IPS-20b (cell line): ENCODE data around the gene ZW10.
"Not testable (repeated sequence)": the region's sequence is repeated elsewhere in the genome, so short reads cannot be mapped to it uniquely, and the experiment has no call there.

Experiments used
- H3K27ac ChIP-seq: one replicate; pipeline ENCODE4 v1.5.1; 2013; ENCODE audit warnings: low read length
- H3K27me3 ChIP-seq: 2 replicates; pipeline ENCODE4 v1.6.1; 2013; ENCODE audit warnings: mild to moderate bottlenecking, low read length, inconsistent platforms; ENCODE audit not compliant: insufficient read depth
- H3K36me3 ChIP-seq: 2 replicates; pipeline ENCODE4 v1.6.1; 2013; ENCODE audit warnings: low read depth, mild to moderate bottlenecking, inconsistent platforms, low read length, moderate library complexity; ENCODE audit not compliant: insufficient read depth
- H3K4me1 ChIP-seq: 2 replicates; pipeline ENCODE4 v1.6.1; 2013; ENCODE audit warnings: mild to moderate bottlenecking, control low read depth, inconsistent platforms, low read length, moderate library complexity; ENCODE audit not compliant: insufficient read depth
- H3K4me3 ChIP-seq: 2 replicates; pipeline ENCODE4 v1.5.1; 2013; ENCODE audit warnings: mild to moderate bottlenecking, low read length, inconsistent platforms
- H3K9ac ChIP-seq: 2 replicates; pipeline ENCODE4 v1.6.1; 2013; ENCODE audit warnings: low read depth, mild to moderate bottlenecking, inconsistent platforms, low read length, moderate library complexity
- H3K9me3 ChIP-seq: 2 replicates; pipeline ENCODE4 v1.6.1; 2013; ENCODE audit warnings: mild to moderate bottlenecking, low read depth, low read length, inconsistent platforms; ENCODE audit not compliant: insufficient read depth

The ZW10 gene

DNA sequence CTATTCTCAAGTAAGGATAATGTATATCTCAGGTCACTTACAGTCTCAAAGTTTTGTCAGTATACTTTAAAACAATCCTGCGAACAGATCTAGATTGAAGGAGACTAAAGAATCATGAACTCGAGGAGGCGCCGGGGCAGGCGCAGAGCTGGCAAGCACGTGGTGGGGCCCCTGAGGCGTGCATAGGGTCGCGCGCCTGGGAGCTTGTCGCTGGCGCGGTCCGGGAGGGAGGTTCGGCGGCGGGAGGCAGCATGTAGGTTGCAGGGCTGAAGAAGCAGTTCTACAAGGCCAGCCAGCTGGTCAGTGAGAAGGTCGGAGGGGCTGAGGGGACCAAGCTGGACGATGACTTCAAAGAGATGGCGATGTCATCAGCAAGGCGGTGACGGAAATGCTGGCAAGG, 15.5 kb upstream of the ZW10 start:
- H3K9me3 ChIP-seq, H3K36me3 ChIP-seq, H3K4me1 ChIP-seq, H3K9ac ChIP-seq, H3K27me3 ChIP-seq, H3K4me3 ChIP-seq, H3K27ac ChIP-seq: not testable (repeated sequence)

DNA sequence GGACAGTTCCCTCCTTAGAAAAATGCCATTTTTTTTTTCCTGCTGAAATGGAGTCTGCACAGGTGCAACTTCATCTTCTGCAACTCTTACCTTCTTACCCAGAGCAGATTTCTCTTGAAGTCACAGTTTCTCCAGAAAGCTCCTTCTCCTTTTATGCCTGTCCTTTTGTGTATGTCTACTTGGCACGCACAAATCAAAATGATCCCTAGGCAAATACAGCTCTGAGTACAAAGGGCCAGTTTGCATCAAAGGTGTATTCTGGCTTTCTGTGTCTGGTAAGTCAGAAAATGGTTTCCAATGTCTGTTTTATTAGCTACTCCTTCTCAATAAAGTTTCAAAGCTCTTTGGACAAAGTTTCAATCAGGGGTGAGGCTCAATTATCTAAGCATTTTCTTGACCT, 8.6 kb upstream of the ZW10 start:
- no peaks in the 10 kb centered on the region for H3K36me3 ChIP-seq
- H3K4me3 ChIP-seq, result no peak overlapping the region
- H3K27ac ChIP-seq, result no peak overlapping the region
- H3K27me3 ChIP-seq, result no peaks in the 10 kb centered on the region; the same call in 1 of the 2 replicates
- no peaks in the 10 kb centered on the region for H3K9me3 ChIP-seq
- H3K4me1 ChIP-seq, result no peaks in the 10 kb centered on the region
- H3K9ac ChIP-seq, result no peak overlapping the region

GRCh38 chr11:113781682-113782081, 8.2 kb upstream of the ZW10 start:
- H3K27ac ChIP-seq, result no peak overlapping the region

GRCh38 chr11:113779496-113779895, 6.0 kb upstream of the ZW10 start, which contains the start of gene CLDN25:
TSS of gene CLDN25 (plus strand) at chr11:113779796. CDS start at chr11:113779796, 0 bp downstream.
- Histone ChIP-seq H3K36me3 (no peaks in the 10 kb centered on the region), H3K4me3 (no peak within 1 kb of the TSS), H3K4me1 (no peaks in the 10 kb centered on the region), H3K27me3 (peaks cover 11% of the 10 kb centered on the region; the same call in 1 of the 2 replicates), H3K9ac (no peak within 1 kb of the TSS), H3K9me3 (no peaks in the 10 kb centered on the region), H3K27ac (no peak within 1 kb of the TSS)

More at GRCh38 chr11:113781682-113782081, 8.2 kb upstream of the ZW10 start:
- Histone ChIP-seq H3K36me3 (no peaks in the 10 kb centered on the region), H3K9ac (no peak overlapping the region), H3K4me1 (no peaks in the 10 kb centered on the region), H3K4me3 (no peak overlapping the region), H3K27me3 (no peaks in the 10 kb centered on the region; the same call in 1 of the 2 replicates), H3K9me3 (no peaks in the 10 kb centered on the region)

DNA sequence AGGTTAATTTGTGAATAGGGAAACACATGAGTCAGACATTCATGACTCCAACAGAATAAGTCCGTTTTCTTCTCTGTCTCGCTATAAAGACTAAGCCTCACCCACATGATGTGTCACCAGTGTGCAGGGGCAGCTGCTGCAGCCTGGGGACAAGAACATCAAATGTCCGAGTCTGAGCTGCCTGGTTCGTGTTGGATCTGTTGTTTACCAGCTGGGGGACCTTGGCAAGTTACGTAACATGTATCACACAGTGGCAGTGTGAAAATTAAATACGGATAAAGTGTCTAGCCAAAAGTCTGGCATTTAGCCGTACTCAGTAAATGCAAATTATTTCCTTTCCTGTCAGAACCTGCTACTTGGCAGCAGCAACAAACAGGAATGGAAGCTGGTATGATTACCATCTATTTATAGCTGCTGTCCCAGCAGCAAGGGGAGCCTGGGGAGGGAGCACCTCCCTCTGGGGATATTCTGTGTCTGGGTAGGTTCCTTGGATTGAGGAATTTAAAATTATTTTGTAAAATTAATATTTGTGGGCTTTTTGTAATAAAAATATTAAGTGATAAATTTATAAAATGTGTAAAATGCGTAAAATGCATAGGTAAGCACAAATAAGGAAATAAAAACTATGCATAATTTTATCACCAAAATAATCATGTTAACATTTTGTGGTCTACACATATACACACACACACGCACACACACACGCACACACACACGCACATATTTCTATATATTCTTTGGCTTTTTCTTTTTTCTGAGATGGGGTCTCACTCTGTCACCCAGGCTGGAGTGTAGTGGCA, 4.8 kb upstream of the ZW10 start:
- no peak overlapping the region for H3K27ac ChIP-seq
- no peak overlapping the region for H3K4me3 ChIP-seq

DNA sequence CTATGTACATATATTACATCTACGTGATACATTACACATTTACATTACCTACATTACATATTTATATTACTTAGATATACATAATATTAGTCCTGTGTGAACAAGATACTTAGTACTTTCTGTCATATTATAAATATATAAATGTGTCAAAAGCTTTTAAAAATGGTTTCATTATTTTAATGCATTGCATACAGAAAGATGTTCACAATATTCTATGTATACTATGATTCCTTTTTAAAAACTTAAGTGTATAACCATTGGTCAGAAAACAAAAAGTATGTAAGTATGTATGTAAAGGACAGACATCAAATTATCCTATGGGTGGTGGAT, 647 bp upstream of the ZW10 start:
- Histone ChIP-seq H3K27ac (no peak overlapping the region), H3K4me3 (peak overlapping the region; percentile 85), H3K9me3 (no peaks in the 10 kb centered on the region), H3K4me1 (no peaks in the 10 kb centered on the region), H3K36me3 (peaks cover 14% of the 10 kb centered on the region; the same call in 1 of the 2 replicates), H3K9ac (peak overlapping the region; percentile 92; the same call in 1 of the 2 replicates), H3K27me3 (peaks cover 11% of the 10 kb centered on the region; the same call in 1 of the 2 replicates)

More for the DNA sequence above, 4.8 kb upstream of the ZW10 start:
- Histone ChIP-seq H3K27me3 (peaks cover 11% of the 10 kb centered on the region; the same call in 1 of the 2 replicates), H3K36me3 (no peaks in the 10 kb centered on the region), H3K4me1 (no peaks in the 10 kb centered on the region), H3K9me3 (no peaks in the 10 kb centered on the region), H3K9ac (no peak overlapping the region)

- Histone ChIP-seq H3K27me3 (peaks cover 11% of the 10 kb centered on the region; the same call in 1 of the 2 replicates), H3K27ac (peak overlapping the region; percentile 37), H3K9me3 (no peaks in the 10 kb centered on the region), H3K4me1 (no peaks in the 10 kb centered on the region), H3K4me3 (peak overlapping the region; percentile 85), H3K36me3 (peaks cover 24% of the 10 kb centered on the region; the same call in 1 of the 2 replicates), H3K9ac (peak overlapping the region; percentile 92)
Measured at GRCh38 chr11:113773092-113773415, 438 bp downstream of the ZW10 start.

DNA sequence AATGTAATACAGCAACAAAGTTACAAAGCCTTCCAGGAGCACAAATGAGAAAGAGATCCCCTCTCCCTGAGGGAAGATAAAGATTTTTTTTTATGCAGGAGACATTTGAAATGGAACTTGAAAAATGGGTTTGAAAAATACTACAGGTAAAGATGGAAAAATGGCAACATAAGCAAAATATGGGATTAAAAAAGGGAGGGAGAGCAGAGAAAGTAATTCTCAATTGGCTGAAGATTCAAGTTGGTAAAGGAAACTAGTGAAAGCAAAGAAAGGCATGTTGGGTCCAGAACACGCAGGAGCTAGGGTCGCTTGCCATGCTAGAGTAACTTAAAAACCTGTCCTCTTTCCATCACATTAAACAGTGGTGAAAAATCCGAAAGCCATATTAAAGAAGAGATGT, 1.5 kb downstream of the ZW10 start:
- Histone ChIP-seq H3K9me3 (no peaks in the 10 kb centered on the region), H3K27ac (no peak overlapping the region), H3K4me1 (no peaks in the 10 kb centered on the region), H3K36me3 (peaks cover 35% of the 10 kb centered on the region), H3K9ac (no peak overlapping the region), H3K4me3 (peak overlapping the region; percentile 85; the same call in 1 of the 2 replicates), H3K27me3 (peaks cover 11% of the 10 kb centered on the region; the same call in 1 of the 2 replicates)

DNA sequence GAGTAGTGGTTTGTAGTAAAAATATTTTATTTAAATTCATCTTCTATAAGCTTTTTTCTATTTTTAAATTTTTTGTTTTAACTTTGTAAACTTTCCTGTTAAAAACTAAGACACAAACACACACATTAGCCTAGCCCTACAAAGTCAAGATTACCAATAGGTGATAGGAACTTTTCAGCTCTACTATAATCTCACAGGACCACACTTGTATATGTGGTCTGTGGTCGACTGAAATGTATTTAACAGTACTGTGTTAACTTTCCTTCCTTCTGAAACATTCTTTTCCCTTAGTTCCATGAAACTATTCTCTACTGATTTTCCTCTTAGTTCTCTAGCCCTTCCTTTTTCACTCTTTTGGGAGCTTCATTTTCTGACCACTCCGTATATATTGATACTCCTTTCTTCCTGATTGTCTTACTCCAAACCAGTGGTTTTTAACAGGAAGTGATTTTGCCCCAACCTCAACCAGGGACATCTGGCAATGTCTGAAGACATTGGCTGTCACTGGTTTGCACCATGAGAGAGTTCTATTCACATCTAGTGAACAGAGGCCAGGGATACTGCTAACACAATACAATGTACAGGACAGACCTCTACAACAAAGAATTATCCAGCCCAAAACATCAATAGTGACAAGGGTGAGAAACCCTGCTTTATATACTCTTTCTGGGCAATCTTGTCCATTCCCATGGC, 8.8 kb downstream of the ZW10 start:
- Histone ChIP-seq H3K4me1 (no peaks in the 10 kb centered on the region), H3K4me3 (no peak overlapping the region), H3K9me3 (no peaks in the 10 kb centered on the region), H3K36me3 (peaks cover 48% of the 10 kb centered on the region), H3K9ac (no peak overlapping the region), H3K27ac (no peak overlapping the region), H3K27me3 (no peaks in the 10 kb centered on the region)

- H3K9me3 ChIP-seq, H3K27ac ChIP-seq, H3K4me1 ChIP-seq, H3K9ac ChIP-seq, H3K27me3 ChIP-seq, H3K4me3 ChIP-seq: not testable (repeated sequence)
- H3K36me3 ChIP-seq, result peaks cover 52% of the 10 kb centered on the region
Measured at GRCh38 chr11:113763040-113763439, 10.5 kb downstream of the ZW10 start.

DNA sequence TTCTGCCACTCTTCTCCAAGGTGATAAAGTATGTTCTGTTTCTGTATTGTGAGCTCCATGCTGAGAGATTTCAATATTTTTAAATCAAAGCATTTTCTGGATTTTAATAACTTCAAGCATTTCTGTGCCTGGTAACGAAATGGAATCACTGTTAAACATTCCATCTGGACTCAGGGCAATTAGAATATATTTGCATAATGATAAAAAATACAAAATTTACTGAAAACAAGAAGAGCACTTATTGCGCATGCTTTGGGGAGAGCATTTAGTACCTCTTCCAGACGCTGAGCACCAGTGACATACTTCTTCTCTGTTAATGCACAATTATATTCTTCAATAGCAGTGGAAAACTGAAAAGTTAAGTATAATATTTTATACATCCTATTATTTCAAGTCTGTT, 13.3 kb downstream of the ZW10 start:
- H3K4me3 ChIP-seq, result no peak overlapping the region
- H3K27ac ChIP-seq, result no peak overlapping the region
- peaks cover 58% of the 10 kb centered on the region for H3K36me3 ChIP-seq
- no peaks in the 10 kb centered on the region for H3K4me1 ChIP-seq
- no peaks in the 10 kb centered on the region for H3K27me3 ChIP-seq
- H3K9ac ChIP-seq, result no peak overlapping the region
- no peaks in the 10 kb centered on the region for H3K9me3 ChIP-seq

DNA sequence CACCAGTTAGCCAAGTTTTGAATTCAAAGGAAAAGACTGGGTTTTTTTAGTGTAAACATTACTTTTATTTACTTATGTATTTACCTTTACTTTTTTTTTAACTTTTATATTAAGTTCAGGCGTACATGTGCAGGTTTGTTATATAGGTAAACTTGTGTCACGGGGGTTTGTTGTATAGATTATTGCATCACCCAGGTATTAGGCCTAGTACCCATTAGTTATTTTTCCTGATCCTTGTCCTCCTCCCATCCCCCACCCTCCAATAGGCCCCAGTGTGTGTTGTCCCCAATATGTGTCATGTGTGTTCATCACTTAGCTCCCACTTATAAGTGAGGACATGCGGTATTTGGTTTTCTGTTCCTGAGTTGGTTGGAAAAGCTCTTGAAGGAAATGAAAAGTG, 20.6 kb downstream of the ZW10 start:
- H3K36me3 ChIP-seq, result peaks cover 62% of the 10 kb centered on the region
- H3K9ac ChIP-seq, result no peak overlapping the region
- H3K4me1 ChIP-seq, result no peaks in the 10 kb centered on the region

More for the DNA sequence above, 20.6 kb downstream of the ZW10 start:
- Histone ChIP-seq H3K9me3 (no peaks in the 10 kb centered on the region), H3K4me3 (no peak overlapping the region), H3K27ac (no peak overlapping the region), H3K27me3 (no peaks in the 10 kb centered on the region)
